Right lobe of liver (tissue), 6 donors: Measurements from ENCODE around the gene SENP8. TPM values are rescaled to one million over a fixed set of nuclear protein-coding genes. Genes with fewer than 3 reads are reported as not detected.

ENCODE experiments used
- ATAC-seq, 4 donors: fragments of 200-7000 bp; cut with Tn5 transposase; one replicate each; pipeline ENCODE4 v1.9.1; 2020; ENCODE audit warnings: mild to moderate bottlenecking in 4 of 4, moderate library complexity in 4 of 4
- DNase-seq, 3 donors: peaks; one replicate each; pipeline ENCODE4 v3.0.0-alpha.2; 2020
- H3K27ac ChIP-seq, 3 donors: fragments of 200-600 bp; one replicate each; pipeline ENCODE4 v1.8.0; 2022
- H3K27me3 ChIP-seq, 2 donors: fragments of 200-600 bp; one replicate each; pipeline ENCODE4 v1.8.0; 2022
- H3K36me3 ChIP-seq, 4 donors: fragments of 200-600 bp; sonication (generic) in 1 of 4; one replicate each; pipeline versions ENCODE4 v1.5.1 to v1.8.0; 2017 to 2022; ENCODE audit warnings: control low read depth in 1 of 4
- H3K4me1 ChIP-seq, 4 donors: fragments of 200-600 bp; sonication (generic) in 1 of 4; one replicate each; pipeline versions ENCODE4 v1.5.1 to v1.8.0; 2017 to 2022; ENCODE audit warnings: control low read depth in 1 of 4
- H3K4me3 ChIP-seq, 3 donors: fragments of 200-600 bp; one replicate each; pipeline ENCODE4 v1.8.0; 2022
- H3K9me3 ChIP-seq, 4 donors: fragments of 200-600 bp; sonication (generic) in 1 of 4; one replicate each; pipeline versions ENCODE4 v1.5.1 to v1.8.0; 2017 to 2022; ENCODE audit warnings: control low read depth in 1 of 4
- CTCF ChIP-seq, 4 donors: fragments of 200-600 bp in 3 of 4; fragments of 450-650 bp in 1 of 4; IDR thresholded peaks; one replicate each; pipeline versions ENCODE4 v1.5.1 to v1.8.0; 2016 to 2022; ENCODE audit warnings: antibody characterized with exemption in 4 of 4, mild to moderate bottlenecking in 2 of 4
- POLR2A ChIP-seq: fragments of 450-650 bp; IDR thresholded peaks from one replicate; pipeline ENCODE4 v1.6.1; 2017; ENCODE audit warnings: antibody characterized with exemption, mild to moderate bottlenecking
- WGBS: methylation state at CpG from one replicate; pipeline ENCODE4 v1.1.6; 2018; ENCODE audit warnings: low coverage, low lambda C conversion rate; ENCODE audit not compliant: insufficient coverage; ENCODE audit errors: missing lambda C conversion rate; 5-methylcytosine and 5-hydroxymethylcytosine counted together
- intact Hi-C, 2 donors: fragments of 100-400 bp; cut with DNase I; formaldehyde crosslinking; loops; one replicate each; pipeline versions ENCODE4 v1.11.2 to v1.14.1; 2022
- total RNA-seq, 6 experiments: library from RNA; depleted of rRNA in 2 of 6; stranded (reverse); fragments of >200 nt in 2 of 6; fragmentation: NEBNext Ultra II Directional in 3 of 6; extraction: Animal tissue kit (Norgen Biotek cat#: 25700) in 3 of 6; gene quantifications; one replicate each; pipeline versions ENCODE4 v1.1.0 to v1.2.4, GENCODE V29; 2016 to 2023
- donor health status: DM: no; HTN: yes; CAD: no.
- donor health status: DM: no; HTN: no; CAD: no.
- donor health status: DM: no; HTN: no; CAD: no.
- donor health status: DM: no; HTN: yes; CAD: no.
- donor health status: DM: no; HTN: yes; CAD: no.

SENP8 gene
- total RNA-seq, 6 experiments from 2014 or later = 0.61 to 2.6 (median 1.0) TPM

DNA sequence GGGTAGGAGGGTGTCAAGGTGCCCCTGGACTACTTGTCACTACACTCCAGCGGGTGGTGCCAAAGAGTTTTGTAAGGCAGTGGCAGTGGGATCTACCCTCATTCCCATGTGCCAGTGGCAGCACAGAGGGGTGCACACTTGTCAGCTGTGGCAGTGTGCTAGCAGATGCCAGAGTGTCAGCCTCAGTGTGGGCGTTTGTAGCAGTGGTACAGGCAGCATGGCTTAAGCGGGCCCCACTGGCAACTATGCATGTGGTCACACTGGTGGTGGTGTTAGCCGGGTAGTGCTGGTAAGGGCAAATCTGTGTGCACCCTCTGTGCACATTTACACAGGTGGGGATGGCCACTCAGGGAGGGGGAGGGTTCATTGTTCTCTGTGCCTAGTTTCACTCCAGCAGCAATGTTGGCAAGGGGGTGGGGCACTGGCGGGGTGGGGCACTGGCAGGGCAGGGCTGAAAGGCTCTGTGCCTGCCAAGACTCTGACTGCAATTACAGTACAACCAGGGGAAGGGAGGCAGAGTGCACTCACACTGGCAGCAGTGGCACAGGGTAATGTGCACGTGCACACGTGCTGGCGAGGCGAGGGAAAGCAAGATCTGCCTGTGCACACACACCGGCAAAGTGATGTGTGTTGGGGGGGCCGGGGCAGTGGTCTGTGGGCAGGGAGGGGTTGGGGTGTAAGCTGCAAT, 32.0 kb upstream of the SENP8 start:
- H3K27me3 ChIP-seq = no peaks in the 10 kb centered on the region
- TF ChIP-seq CTCF (IDR thresholded peaks at IDR 0.05) (no peak), POLR2A (no peak)
- 83% methylated on average over 4 of the region's 11 CpGs for WGBS
- H3K4me3 ChIP-seq = no peak overlapping the region
- H3K36me3 ChIP-seq = no peaks in the 10 kb centered on the region
- no peaks in the 10 kb centered on the region for H3K9me3 ChIP-seq
- H3K4me1 ChIP-seq = no peaks in the 10 kb centered on the region
- ATAC-seq (peak in 3 of 4 donors; percentile 33 to 67 (median 40)), DNase-seq (no peak)
- intact Hi-C loops = no loop called here
- H3K27ac ChIP-seq = no peak overlapping the region

- 96% methylated on average over 4 of the region's 9 CpGs for WGBS
- Histone ChIP-seq H3K27me3 (no peaks in the 10 kb centered on the region), H3K9me3 (no peaks in the 10 kb centered on the region), H3K27ac (no peak overlapping the region), H3K4me3 (no peak overlapping the region), H3K4me1 (no peaks in the 10 kb centered on the region), H3K36me3 (no peaks in the 10 kb centered on the region)
- DNase-seq (no peak), ATAC-seq (no peak)
- TF ChIP-seq POLR2A = no peak
- TF ChIP-seq CTCF (IDR thresholded peaks at IDR 0.05) = no peak
- intact Hi-C loops = no loop called here
Observed at GRCh38 chr15:72086920-72087648, 31.1 kb upstream of the SENP8 start.

GRCh38 chr15:72092006-72092405, 26.2 kb upstream of the SENP8 start:
- 97% methylated on average over 3 of the region's 3 CpGs for WGBS
- intact Hi-C loops = no loop called here

DNA sequence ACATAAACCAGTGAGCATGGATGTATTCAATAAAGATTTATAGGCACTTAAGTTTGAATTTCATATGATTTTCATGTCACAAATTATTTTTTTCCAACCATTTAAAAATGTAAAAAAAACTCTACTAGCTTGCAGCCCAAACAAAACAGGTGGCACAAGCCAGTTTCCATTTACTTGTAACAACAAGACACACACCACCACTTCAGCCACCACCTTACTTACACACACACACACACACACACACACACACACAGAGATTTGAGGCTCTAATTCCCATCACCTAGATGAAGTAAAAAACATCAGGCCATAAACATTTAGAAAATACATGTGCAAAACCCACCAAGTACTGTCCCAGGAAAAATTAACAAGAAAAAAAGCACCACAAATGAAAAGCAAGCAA, 25.5 kb upstream of the SENP8 start:
- TF ChIP-seq POLR2A = no peak
- TF ChIP-seq CTCF (IDR thresholded peaks at IDR 0.05) = no peak
- H3K4me1 ChIP-seq = no peaks in the 10 kb centered on the region
- no peaks in the 10 kb centered on the region for H3K36me3 ChIP-seq
- DNase-seq (no peak), ATAC-seq (no peak)
- no peak overlapping the region for H3K4me3 ChIP-seq
- intact Hi-C loops = no loop called here
- H3K27me3 ChIP-seq = no peaks in the 10 kb centered on the region
- H3K9me3 ChIP-seq = no peaks in the 10 kb centered on the region
- H3K27ac ChIP-seq = no peak overlapping the region

More at GRCh38 chr15:72092006-72092405, 26.2 kb upstream of the SENP8 start:
- H3K27me3 ChIP-seq = no peaks in the 10 kb centered on the region
- H3K4me3 ChIP-seq = no peak overlapping the region
- no peaks in the 10 kb centered on the region for H3K4me1 ChIP-seq
- DNase-seq = no peak
- TF ChIP-seq CTCF (IDR thresholded peaks at IDR 0.05) = no peak
- no peak for TF ChIP-seq POLR2A
- ATAC-seq = no peak
- no peaks in the 10 kb centered on the region for H3K36me3 ChIP-seq
- H3K9me3 ChIP-seq = no peaks in the 10 kb centered on the region
- no peak overlapping the region for H3K27ac ChIP-seq
